Activated gamma-delta T cell treated with Interleukin-2 at 50 U/mL for 16 hours (primary cell): Measurements from ENCODE around the gene DENND1C.
"Not testable (repeated sequence)": the region's sequence is repeated elsewhere in the genome, so short reads cannot be mapped to it uniquely, and the experiment has no call there.

Experiments used
- DNase-seq: peaks from one replicate; pipeline ENCODE4 v3.0.0-alpha.2; 2020

Gene DENND1C

DNA sequence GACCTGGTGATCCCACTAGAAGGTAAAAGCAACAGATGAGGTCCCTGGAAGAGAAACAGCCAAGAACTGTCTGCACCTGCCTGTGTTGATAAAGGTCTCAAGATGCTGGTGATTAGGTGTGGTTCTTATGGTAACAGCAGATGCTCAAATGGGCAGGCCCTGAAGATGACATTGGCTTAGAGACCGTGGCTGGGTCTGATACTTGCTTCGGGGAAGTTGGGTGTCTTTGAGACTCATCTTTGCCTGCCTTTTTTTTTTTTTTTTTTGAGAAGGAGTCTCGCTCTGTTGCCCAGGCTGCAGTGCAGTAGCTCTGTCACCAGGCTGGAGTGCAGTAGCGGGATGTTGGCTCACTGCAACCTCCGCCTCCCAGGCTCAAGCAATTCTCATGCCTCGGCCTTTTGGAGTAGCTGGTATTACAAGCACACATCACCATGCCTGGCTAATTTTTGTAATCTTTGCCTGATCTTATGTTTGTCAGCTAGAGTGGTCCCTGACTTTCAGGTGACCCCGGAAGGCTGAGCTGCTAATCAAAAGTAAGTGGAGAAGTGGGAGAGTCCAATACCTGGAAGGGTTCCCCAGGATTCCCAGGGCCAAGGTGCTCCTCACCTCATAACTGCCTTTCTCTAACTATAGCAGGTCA is 29.9 kb downstream of the DENND1C start:
- no peak for DNase-seq

DNA sequence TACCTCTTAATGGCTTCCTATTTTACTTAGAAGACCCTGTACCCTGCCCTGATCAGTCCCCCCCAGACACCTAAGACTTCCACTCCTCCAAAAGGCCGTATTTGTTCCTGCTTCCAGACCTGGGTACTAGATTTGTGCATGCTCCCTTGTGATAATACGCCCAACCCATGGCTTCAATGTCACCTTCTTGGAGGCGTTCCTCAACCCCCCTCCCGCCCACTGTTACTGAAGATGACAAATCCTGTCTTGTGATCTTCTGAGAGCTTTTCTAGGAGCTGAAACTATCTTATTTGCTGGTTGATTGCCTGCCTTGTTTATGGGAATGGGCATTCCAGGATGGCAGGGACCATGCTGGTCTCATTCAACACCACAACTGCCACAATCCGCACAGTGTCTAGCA is 31.4 kb downstream of the DENND1C start:
- no peak for DNase-seq

DNA sequence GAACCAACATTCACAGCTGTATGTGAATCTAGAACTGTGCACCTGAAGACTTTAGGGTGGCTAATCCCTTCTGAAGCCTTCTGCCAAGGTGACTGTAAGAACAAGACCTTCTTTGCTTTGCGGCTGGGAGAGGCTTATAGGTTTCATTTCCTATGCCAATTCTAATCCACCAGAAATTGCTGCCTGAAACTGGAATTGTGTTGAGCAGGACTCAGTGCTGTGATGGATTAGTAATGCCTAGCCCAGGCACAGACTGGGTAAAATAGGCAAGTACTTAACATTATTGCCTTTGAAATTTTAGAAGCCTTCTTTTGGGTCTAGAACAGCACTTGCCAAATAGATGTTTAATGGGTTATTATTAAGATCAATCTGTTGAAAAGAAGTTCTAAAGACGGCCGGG is 33.5 kb downstream of the DENND1C start:
- DNase-seq: no peak

- DNase-seq: no peak
Measured at GRCh38 chr19:6446452-6446851, 35.1 kb downstream of the DENND1C start.

DNA sequence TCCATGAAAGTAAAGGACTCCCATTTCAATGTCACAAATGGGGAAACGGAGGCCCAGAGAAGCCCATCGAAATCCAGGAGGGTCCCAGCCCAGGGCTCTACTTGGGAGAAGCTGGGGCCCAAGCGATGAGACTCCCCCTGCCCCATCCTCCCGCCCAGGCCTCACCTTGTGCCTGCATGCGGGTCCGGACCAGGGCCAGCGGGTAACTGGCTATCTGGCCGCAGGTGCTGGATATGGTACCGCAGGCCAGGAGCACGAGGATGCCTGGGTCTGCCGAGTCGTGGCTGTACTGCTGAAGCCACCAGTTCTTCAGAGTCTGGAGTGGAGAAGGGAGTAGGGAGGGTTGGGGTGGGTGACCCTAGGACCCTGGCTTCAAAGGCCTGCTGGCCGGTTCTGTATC is 37.6 kb downstream of the DENND1C start:
- no peak for DNase-seq

GRCh38 chr19:6442087-6442688 is 39.4 kb downstream of the DENND1C start:
- DNase-seq: no peak

- DNase-seq: no peak
Measured at GRCh38 chr19:6440905-6441304, 40.7 kb downstream of the DENND1C start.

DNA sequence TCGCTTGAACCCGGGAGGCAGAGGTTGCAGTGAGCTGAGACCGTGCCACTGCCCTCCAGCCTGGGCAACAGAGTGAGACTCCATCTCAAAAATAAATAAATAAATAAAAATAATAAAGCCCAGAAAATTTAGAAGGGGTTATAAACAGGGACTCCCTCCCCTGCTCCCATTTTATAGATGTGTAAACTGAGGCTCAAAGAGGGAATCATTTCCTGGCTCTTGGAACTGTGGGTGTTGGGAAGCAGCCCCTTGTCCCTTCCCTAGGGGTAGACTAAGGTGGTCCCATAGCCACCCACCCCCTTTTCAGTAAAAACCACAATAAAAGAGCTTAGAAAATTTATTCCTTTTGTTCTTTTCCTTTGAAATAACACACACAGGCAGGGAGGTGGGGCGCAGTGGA is 41.8 kb downstream of the DENND1C start:
- no peak for DNase-seq

DNA sequence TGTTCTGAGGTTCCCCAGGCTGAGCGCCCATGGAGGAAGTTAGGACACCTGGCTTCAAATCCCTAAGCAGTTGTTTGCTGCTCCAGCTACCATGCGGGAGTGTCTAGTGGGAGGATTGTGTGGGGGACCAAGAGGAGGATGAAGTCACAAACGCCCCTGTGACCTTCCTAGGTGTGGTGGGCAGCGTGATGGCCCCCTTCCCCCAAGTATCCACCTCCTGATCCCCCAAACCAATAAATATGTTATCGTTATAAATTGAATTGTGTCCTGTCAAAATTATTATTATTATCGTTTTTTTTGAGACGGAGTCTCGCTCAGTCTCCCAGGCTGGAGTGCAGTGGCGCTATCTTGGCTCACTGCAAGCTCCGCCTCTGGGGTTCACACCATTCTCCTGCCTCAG is 47.9 kb downstream of the DENND1C start, which contains the start of gene SLC25A41:
TSS of gene SLC25A41 (minus strand) at position 101 of the 400 bp plus-strand sequence. CDS start at position 31, 70 bp downstream.
- no peak for DNase-seq

DNA sequence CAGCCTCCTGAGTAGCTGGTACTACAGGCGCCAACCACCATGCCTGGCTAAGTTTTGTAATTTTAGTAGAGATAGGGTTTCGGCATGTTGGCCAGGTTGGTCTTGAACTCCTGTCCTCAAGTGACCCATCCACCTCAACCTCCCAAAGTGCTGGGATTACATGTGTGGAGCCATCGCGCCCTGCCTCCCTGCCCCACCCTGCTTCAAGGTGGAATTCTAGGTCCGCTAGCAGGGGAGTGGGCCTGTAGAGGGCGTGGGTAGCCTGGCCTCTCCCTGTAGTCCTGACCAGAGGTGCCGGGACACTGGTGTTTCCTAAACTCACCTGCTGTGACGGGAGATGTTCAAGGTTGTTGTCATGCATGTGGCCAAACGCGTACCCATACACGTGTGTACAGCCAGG is 48.4 kb downstream of the DENND1C start:
- no peak for DNase-seq

- no peak for DNase-seq
Measured at GRCh38 chr19:6431891-6432290, 49.7 kb downstream of the DENND1C start.

GRCh38 chr19:6429419-6430221 is 52.0 kb downstream of the DENND1C start:
- DNase-seq: no peak

GRCh38 chr19:6428692-6429418 is 52.7 kb downstream of the DENND1C start:
- DNase-seq: not testable (repeated sequence)

- DNase-seq: no peak
Measured at GRCh38 chr19:6427131-6427530, 54.5 kb downstream of the DENND1C start.

GRCh38 chr19:6425732-6426620 is 55.6 kb downstream of the DENND1C start:
- DNase-seq: no peak

DNA sequence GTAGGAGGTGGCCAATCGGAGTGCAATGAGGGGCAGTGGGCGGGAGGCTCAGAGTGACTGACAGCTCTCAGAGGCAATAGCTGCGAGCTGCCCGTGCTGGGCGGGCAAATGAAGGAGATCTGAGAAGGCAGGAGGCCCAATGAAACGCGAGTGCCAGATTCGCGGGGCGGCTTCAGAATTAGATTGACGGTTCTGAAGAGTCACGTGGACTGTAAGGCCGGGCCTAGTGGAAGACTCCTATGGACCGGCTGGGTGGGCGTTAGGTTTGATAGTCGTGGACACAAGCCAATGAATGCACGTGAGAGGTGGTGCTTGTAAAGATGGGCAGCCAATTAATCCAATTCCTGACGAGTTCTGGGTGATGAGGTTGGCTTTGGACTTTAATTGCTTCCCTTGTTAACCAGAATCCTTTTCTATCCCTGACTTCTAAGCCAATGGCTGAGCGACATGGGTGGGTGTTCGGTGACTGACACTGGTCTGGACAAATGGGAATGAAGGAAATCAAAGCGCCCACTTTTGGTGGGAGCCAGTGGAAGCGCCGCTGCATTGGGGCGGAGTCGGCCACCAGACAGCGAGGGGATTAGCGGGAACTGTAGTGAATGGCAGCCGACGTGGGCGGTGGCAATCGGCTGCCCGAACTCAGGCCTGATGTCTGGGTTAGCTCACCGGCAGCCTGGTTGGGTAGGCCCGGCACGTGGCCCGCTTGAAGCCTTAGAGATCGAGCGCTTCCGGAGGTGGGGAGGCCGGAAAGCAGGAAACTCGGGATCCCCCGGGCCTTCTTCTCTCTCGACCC is 56.5 kb downstream of the DENND1C start:
- DNase-seq: peak; percentile 98

DNA sequence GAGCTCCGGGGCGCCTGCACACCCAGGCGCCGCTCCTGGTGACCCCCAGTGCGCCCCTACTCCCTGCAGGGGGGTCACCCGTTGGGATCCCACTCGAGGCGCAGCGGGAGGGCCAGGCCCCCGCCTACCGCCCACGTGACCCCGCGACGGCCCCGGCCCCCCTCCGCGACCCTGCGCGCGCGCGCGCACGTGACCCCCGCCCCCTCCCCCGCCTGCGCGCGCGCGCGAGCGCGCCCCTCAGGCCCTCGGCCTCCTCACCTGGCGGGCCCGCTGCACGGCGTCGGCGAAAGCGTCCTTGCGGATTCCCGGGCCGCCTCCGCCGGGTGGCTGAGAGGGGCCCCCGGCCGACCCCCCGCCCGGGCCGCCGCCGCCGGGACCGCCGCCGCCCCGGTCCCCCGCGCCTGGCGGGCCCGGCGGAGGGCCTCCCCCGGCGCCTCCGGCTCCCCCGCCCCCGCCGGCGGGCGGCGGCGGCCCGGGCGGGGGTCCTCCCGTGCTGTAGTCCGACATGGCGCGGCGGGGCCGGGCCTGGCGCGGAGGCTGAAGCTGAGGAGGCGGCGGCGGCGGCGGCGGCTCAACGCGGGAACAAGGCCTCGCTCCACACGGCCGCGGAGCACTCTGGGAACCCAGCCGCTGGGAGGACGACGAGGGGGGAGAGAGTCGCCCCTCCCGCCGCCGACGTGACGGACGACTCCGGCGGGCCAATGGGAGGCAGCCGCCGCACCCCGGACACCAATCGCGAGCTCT is 57.2 kb downstream of the DENND1C start, which contains the start of gene KHSRP:
TSS of gene KHSRP (minus strand) at position 617 of the 744 bp plus-strand sequence. CDS start at position 507, 110 bp downstream.
- DNase-seq: no peak

DNA sequence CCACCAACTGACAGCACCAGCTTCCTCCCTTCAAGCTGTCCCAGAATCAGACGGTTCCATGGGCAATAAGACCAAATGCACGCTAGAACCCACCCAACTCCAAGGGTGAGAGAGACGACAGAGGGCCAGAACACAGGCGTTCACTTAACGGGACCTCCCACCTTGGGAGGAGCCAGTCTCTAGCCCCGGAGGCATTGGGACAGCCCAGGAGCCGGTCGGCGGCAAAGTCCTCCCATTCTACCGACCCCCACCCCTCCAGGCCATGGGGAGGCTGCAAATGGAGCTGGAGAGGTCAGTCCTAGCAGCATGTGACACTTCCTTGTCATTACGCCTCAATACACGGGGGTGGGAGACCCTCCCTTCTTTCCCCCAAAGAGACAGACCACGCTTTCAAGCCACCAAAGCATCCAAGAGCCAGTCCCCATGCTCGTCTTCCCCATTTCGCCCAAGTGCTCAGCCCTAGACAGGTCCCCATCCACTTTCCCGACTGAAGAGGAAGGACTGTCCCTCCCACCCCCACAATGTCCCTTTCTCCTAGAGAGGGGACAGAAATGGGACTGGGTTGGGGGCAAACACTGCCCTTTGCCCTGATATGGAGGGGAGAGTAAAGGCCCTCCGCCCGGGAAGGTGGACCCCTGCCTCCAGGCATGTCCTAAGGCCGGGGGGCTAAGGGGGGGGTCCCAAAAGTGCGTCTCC is 57.9 kb downstream of the DENND1C start:
- no peak for DNase-seq

GRCh38 chr19:6421075-6422014 is 60.2 kb downstream of the DENND1C start:
- no peak for DNase-seq
